Stimulated activated CD8-positive, alpha-beta memory T cell treated with anti-CD3 and anti-CD28 coated beads, Interleukin-12 subunit alpha, Interleukin-12 subunit beta, amount 100 ng/mL, for 4 hours (primary cell): ENCODE results near the gene EXOG.

ENCODE experiments used
- DNase-seq: peaks from one replicate; pipeline ENCODE4 v3.0.0-alpha.2; 2020; ENCODE audit warnings: low read depth

EXOG gene

GRCh38 chr3:38496131-38496910, at the start of gene EXOG:
TSS of gene EXOG (plus strand) at chr3:38496340. CDS start at chr3:38496368, 28 bp downstream.
- peak; percentile 90 for DNase-seq

GRCh38 chr3:38446812-38447211, 49.3 kb upstream of the EXOG start:
- no peak for DNase-seq

DNA sequence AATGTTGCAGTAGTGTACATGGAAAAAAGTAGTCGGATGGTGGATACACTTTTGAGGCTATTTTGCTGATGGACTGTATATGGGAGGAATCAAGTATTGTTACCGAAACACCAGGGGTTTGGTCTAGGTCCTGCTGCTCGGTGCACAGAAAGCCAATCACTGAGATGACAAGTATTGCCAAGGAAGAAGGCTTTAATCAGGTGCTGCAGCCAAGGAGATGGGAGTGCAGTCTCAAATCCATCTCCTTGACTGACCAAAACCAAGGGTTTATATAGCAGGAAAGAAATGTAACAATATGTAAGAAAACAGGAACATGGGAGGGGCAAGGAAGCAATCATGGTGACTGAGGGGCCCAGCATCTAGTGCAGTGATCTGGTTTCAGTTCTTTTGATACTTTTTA, 45.3 kb upstream of the EXOG start:
- DNase-seq: no peak

GRCh38 chr3:38453075-38453912, 42.8 kb upstream of the EXOG start, which contains the start of gene ACVR2B:
TSS of gene ACVR2B (plus strand) at chr3:38453890. CDS start at chr3:38454323, 433 bp downstream.
- peak; percentile 57 for DNase-seq

GRCh38 chr3:38453913-38454177, 42.3 kb upstream of the EXOG start:
- no peak for DNase-seq

- no peak for DNase-seq
These were observed 41.8 kb upstream of the EXOG start for GRCh38 chr3:38454178-38454883.

DNA sequence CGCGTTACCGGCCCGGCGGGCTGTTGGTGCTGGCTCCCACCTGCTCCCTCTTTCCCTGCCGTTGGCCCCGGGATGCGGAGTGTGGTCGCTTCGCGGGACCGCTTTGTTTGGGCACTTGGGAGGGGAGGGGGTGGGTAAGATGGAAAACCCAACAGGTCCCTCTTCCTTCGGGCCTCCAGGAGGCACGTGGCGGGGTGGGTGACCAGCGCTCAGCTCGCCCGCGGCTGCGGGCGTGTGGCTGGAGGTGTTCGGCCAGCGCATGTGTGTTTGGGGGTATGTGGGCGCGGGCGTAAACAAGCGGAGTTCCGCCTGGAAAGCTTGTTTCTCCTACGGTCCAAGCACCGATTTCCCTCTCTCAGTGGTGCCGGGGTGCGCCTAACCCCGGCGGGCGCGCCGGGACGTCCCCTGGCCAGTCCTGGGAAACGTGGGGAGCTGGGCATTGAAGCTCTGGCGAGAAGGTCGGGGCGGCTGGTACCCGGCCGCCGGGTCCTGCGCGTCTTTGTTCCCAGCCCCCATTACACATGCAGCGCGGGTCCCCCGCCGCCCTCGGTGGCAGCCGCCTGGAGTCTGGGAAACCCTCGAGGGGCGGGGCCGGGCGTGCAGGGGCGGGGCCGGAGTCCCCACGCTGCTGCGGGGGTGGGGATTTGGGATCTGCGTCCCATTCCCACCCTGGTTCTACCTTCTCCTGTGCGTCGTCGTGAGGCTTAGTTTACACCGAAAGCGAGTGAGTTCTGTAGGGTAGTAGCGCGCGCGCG, 41.1 kb upstream of the EXOG start:
- DNase-seq: no peak

- no peak for DNase-seq
These were observed 40.3 kb upstream of the EXOG start for GRCh38 chr3:38455639-38456430.

DNA sequence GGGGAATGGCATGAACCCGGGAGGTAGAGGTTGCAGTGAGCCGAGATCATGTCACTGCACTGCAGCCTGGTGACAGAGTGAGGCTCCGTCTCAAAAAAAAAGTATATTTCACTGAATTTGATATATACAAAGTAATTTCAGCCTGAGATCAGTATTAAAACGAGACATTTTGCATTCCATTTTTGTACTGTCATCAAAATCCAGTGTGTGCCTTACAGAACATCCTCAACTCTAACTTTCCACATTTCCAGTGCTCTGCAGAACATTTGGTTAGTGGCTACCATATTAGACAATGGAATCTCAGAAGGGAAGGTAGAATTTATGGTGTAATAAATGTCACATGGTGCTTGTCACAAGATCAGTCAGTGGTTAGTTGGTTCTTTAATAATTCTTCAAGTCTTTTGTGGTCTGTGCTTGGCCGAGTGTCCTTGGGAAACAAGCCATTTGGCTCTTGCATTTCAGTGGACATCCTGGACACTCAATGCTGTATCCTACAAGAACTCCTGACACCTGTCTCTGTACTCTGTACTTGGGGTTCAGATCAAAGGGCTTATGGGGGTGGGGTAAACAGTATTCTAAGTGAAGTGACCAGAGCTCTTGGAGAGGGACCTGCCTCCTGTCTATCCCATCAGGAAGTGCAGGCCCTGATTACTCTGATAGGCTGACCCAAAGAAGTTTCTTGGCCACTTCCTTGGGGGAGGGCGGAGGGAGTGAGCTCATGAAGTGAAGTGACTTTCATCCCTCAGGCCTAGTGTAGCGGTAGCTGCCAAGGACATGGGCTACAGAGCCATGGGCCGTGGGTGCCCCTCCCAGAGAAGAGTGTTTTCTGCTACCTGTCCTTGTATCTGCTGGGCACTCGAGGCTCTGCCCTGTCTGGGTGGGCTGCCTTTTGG, 38.8 kb upstream of the EXOG start:
- DNase-seq: no peak

DNA sequence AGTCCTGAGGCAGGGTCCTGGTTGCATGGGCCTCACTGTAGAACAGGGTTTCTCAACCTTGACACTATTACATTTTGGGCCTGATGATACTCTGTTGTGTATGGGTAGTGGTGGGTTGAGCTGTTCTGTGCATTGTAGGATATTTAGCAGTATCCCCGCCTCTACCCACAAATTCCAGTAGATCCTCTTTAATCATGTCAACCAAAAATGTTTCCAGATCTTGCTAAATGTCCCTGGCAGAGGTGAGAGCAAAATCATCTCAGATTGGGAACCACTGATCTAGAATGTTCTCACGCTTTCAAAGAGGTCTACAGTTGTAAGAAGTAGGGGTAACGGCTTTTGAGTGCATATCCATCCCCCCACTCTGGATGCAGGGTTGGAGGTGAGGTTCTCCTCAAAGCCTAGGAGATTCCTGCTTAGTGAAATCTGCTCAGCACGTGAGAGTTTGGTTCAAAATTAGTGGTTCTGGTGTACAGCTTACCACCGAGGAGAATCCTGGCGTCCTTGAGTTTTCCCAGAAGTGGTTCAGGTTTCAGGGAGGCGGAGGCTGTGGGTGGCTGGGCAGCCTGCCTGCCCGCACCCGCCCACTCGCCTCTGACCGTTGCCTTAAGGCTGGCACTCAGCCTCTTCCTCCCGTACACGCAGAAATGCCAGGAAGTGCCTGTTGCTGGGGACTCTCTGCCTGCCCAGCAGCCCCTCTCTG, 37.2 kb upstream of the EXOG start:
- no peak for DNase-seq

GRCh38 chr3:38459499-38460048, 36.6 kb upstream of the EXOG start:
- DNase-seq: no peak

- DNase-seq: no peak
These were observed 35.5 kb upstream of the EXOG start for GRCh38 chr3:38460377-38461270.

DNA sequence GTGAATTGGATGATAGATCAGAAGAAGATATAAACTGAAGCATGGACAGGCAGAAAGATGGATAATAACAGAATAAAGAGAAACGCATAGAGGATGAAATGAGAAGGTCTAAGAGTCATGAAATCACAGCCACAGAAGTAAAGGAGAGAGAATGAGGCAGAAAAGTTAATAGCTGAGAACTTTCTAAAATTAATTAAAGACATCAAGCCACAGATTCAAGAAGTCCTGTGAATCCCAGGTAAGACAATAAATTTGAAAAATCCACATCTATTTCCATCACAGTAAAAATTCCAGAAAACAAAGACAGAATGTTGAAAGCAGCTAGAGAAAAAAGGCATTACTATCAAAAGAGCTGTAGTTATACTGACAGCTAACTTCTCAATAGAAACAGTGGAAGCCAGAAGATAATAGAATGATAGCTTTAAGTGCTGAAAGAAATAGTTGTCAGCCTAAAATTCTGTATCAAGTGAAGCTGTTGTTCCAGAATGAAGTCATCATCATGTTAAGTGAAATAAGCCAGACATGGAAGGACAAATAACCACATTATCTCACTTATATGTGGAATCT, 30.5 kb upstream of the EXOG start:
- DNase-seq: no peak

DNA sequence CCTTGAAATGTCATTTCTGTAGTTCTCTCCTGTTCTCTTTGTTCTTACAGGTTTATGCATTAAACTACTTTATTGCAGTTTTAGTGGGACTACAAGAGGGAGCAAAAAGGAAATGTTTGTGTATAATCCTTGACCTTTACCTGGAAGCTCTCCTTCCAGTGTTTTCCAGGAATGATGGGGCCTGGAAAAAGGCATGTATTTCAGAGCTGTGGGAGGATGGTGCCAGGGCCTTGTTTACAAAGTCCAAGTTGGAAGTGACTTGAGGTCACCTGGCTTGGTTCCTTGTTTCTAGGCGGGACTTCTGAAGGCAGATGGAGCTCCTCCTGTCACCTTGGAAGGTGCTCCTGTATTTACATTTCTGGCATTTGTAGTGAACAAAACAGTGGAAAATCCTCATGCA, 27.4 kb upstream of the EXOG start:
- no peak for DNase-seq

DNA sequence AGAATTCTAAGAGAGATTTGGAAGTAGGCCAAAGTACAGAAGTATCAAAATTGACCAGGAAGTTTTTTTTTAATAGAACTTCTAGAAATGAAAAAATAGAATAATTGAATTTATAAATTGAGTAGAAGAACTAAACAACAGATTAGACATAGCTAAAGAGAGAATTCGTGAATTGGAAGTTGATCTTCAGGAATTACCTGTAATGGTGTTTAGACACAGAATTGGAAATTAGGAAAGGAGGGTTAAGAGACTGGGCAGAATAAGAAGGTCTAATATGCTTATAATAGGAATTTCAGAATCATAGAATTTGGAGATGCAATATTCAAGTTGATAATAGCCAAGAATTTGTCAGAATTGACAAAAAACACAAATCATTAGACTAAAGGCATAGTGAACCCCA, 26.3 kb upstream of the EXOG start:
- no peak for DNase-seq

- no peak for DNase-seq
These were observed 24.8 kb upstream of the EXOG start for GRCh38 chr3:38471260-38471857.

DNA sequence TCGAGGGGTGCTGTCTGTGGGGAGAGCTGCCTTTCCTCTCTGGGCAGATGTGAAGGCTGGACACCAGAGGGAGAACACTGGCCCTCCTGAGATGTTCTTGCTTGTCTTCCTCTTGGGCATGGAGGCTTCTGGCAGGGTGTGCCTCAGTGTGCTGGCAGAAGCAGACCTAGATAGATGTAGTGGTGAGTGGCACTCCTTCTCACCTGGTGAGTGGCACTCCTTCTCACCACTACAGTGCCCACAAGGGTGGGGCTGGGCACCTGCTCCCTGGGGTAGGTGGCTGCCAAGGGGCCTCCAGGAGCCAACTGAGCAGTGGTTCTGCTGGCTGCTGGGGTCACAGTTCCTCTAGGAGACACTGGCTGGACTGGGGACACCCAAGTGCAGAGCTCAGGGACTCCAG, 23.8 kb upstream of the EXOG start:
- DNase-seq: no peak
